Skin of body (tissue), 2 donors: Measurements from ENCODE around the gene TRUB1. TPM values are rescaled to one million over a fixed set of nuclear protein-coding genes. Genes with fewer than 3 reads are reported as not detected.

Experiments used
- DNase-seq: peaks from one replicate; lab custom pipeline; 2025; lab: John Stamatoyannopoulos, UW
- total RNA-seq: library from RNA; depleted of rRNA; stranded (reverse); fragments of >200 nt; gene quantifications from one replicate; pipeline ENCODE4 v1.2.3, GENCODE V29; 2014

Gene TRUB1
- total RNA-seq, 1 donor from 2014 or later = 21.1 TPM

DNA sequence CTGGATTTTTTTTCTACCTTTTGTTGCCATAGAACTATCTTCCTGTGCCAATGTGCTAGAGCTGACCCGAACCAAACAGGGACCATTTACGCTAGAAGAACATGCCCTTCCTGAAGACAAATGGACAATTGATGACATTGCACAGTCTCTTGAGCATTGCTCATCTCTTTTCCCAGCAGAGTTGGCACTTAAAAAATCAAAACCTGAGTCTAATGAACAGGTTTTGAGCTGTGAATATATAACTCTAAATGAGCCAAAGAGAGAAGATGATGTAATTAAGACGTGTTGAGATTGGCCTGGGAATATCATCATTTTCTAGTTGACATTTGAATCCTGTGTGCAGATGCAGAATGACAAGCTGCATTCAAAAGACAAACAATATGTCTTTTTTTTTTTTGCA lies 37.1 kb downstream of the TRUB1 start:
- DNase-seq = no peak

DNA sequence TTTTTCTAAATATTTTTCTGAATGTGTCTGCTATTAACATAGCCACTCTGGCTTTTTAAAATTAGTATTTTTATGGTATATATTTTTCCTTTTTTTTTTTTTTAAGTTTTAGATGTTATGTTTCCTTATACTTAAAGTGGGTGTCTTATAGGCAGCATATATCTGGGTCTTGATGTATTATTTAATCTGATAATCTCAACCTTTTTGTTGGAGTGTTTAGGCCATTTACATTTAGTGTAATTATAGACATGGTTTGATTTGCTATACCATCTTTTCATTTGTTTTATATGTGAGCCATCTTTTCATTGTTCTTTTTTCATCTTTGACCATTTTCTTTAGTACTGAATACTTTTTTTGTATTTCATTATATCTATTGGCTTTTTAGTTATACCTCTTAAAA lies 45.0 kb downstream of the TRUB1 start:
- DNase-seq = no peak

DNA sequence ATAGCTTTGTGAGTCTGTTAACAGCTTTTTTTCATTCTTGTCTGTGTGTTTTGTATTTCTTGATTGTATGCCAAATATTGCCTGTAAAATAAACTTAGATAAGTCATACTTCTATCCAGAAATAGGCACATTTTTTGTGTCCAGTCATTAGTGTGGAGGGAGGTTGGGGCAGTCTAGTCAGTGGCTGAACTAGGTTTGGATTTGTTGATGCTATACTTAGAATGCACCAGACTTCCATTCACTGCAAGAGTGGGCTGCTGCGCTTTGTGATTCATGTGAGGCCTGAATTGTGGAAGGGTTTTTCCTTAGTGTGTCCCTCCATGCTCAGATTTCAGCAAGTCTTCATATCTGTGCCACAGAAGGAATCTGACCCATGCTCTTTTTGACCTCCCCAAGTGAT lies 50.0 kb downstream of the TRUB1 start:
- no peak for DNase-seq

DNA sequence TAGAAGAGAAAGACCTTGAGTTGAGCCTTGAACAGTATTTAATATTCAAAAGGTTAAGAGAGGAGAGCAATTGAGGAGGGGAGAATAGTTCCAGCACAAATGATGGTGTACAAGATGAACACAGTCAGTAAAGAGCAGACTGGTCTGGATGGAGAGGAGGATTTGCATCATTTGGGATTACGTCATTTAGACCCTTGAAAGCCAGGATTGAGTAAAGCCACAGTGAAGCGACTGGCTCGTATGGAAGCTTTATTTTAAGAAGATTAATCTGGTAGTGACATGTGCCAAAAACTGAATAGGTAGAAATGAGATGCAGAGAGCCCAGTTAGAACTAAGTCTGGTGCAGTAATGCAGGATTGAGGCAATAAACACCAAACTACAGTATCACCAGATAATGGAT lies 52.6 kb downstream of the TRUB1 start:
- DNase-seq = no peak

DNA sequence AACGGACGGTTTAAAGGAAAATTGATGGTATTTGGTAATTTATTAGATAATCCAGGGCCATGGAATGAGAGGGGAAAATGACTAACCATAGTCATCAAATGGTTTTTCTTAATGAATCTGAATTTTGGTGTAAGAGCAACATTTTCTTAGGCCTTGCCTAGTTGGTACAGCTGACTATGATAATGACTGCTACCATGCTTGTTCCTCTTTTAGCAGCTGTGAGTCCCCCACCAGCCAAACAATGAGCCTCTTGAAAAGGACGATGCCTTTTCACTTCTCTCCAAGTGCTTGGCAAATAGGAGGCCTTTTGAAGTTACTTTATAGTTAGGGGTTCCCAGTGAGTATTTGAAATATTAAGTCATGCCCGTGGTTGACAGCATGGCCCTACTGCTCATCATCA lies 53.0 kb downstream of the TRUB1 start:
- DNase-seq = no peak

DNA sequence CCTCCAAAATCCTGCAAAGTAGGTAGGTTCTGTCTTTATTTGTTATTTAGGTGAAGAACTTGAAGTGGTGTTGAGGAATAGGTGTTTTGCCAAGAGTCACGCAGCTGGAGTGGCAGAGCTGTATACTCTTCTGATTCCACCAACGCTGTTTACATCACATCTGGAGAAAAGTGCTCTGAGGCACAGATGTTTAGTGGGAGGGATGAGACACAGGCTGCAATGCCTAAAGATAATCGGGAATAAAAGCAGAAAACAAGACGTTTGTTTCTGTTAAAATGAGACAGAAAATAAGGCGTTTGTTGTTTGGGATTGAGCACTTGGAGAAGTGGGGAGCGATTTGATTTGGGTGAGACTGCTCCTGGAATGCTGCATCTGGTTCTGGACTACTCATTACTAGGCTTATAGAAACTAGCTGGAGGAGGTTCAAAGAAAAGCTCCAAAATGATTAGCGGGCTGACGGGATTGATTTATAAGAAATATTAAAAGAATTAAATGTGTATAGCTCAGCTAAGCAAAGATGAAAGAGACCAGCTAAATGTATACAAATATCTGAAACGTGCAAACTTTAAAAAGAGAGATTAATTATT lies 54.3 kb downstream of the TRUB1 start:
- DNase-seq = no peak

DNA sequence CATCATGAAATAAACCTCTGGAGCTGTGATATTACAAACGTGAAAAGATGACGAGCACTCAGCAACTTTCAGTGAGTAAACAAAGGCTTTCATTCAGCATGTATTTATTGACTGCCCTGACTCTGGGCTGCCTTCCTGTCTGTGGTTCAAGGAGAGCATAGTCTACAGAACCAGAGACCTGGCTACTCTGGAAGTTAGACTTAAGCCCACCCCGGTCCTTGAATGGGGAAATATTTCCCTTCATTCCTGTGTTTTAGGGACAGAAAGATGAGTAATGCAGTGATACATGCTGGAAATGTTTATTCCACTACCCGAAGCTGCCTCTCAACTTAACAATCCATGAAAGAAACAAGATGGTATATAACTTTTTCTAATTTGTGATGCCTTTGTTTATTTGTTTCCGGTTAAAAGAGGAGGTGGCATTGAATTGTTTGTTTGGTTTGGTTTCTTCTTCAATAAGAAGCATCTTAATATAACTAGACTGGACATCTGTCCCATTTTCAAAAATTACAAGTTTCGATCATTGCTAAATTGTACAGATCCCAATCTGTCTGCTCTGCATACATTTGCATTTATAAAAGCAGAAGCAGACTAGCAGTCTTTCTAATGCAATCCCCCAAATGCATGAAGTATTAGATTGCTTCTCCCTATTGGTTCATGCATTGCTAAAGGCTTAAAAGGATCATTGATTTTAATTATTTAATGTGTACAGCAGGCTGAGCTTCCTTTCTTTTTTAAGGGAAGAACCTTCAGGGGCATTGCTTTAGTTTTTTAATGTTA lies 57.7 kb downstream of the TRUB1 start:
- no peak for DNase-seq

DNA sequence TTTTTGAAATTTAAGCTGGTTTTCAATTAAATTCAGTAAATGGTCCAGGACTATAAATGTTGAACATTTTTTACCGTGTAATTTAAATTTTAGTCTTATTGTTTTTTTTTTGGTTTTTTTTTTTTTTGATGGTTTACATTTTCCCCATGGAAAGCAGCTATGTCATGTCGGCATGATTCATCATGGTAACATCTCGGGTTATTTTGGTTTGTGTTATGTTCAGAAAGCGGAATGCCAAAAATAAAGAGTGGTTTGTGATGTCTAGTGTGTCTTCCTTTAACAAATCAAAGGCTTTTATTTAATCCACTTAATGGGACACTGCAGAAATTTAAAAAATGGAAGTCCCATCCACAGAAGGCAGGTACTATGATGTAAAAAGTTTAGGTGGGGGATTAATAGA lies 58.5 kb downstream of the TRUB1 start:
- DNase-seq = no peak

DNA sequence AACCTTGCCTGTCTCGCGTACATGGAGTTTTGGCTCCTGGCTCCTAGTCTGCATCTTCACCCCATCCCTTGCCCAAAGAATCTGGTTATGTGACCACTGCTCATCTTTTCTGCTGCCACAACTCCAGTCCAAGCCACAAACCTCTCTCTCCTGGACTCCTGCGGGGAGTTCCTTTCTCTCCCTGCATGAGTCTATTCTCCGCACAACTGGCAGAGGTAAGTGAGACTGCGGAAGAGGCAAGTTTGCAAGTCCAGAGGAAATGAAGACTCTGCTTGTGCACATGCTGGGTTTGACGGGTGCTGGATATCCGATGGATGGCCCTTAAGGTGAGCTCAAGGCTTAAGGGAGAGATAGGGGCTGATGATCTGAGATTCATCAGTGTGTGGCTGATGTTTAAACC lies 61.0 kb downstream of the TRUB1 start:
- no peak for DNase-seq

DNA sequence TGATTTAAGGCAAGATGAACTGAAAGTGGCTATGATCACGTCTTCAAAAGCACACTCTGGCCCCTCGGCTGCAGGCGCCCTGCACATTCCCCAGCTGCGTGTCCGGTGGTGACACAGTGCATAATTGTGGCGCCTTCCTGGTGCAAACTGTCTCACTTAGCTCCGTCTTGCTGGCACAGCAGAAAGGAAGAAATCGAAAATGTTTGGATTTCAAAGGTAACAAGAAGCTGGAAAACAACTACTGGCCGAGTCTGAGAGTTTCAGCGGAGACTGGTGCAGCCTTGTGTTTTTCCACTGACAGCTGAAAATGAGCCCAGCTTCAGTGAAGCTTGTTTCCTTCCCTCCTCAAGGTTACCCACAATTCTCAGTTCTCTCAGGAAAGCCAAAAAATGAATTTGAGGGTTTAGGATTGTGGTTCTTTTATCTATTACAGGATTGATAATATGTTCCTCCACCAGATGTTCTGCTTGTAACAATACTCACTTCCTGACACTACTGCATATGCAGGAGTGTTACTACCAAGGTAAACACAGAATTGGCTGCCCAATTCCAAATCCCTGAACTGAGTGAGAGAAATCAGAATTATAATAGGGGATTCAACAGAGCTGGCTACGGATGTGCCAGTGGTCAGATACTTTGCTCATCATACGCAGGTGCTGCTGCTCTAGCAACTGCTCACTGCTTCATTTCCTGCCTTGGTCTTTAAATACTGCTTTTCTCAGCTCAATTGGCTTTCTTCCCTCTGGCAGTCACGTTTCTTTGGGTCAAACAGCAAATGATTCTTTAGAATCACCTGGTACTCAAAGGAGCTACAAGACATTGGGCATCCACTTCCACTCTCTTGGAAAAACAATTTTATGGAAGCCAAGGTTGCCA lies 63.7 kb downstream of the TRUB1 start:
- no peak for DNase-seq

DNA sequence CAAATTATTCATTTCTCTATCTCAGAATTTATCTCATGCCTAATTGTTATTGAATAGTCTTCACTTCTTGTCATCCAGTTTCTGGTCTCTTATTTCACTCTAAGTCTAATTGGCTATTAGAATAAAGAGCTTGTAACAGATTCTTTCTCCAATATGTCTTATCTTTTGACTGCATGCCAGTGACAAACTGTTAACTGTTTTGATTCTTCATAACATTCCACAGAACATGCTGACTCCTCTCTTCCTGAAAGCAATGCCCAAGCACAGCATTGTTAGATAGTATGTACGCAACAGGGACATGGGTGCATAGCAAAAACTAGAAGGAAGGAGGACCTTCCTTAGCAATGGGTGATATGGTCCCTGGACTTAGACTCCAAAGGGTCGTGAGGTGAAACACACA lies 65.4 kb downstream of the TRUB1 start:
- DNase-seq = no peak

DNA sequence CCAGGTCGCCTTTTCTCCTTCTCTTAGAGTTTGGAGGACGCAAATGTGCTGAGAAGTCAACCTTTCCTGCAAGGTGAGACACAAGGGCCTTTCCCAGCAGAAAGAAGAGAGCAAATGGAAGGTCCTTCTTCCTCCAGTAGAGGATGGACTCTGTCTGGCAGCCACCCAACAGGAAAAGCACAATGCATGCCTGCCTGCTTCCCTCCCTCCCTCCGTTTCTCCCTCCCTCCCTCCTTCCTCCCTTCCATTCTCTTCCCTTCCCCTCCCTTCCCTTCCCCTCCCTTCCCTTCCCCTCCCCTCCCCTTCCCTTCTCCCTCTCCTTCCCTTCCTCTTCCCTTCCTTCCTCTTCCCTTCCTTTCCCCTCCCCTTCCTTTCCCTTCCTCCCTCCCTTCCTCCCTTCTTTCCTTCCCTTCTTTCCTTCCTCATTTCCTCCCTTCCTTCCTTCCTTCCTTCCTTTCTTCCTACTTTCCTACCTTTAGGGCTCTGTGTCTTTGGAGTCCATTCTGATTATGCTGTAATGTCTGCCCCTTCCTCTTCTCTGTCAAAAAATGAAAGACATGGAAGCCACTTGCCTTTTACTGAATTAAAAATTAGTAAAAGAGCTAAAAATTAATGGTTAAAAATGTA lies 66.4 kb downstream of the TRUB1 start:
- no peak for DNase-seq

DNA sequence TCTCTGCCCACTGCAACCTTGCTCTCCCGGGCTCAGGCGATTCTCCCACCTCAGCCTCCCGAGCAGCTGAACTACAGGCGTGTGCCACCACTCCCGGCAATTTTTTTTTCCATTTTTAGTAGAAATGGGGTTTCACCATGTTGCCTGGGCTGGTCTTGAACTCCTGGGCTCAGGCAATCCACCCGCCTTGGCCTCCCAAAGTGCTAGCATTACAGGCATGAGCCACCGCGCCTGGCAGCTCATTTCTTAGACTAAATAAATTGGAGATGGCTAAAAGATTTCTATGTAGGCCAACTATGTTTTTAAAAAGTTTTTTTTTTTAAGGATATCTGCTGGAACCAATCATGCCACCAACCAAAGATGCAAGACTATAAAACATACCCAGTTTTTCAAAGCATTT lies 67.8 kb downstream of the TRUB1 start:
- no peak for DNase-seq

DNA sequence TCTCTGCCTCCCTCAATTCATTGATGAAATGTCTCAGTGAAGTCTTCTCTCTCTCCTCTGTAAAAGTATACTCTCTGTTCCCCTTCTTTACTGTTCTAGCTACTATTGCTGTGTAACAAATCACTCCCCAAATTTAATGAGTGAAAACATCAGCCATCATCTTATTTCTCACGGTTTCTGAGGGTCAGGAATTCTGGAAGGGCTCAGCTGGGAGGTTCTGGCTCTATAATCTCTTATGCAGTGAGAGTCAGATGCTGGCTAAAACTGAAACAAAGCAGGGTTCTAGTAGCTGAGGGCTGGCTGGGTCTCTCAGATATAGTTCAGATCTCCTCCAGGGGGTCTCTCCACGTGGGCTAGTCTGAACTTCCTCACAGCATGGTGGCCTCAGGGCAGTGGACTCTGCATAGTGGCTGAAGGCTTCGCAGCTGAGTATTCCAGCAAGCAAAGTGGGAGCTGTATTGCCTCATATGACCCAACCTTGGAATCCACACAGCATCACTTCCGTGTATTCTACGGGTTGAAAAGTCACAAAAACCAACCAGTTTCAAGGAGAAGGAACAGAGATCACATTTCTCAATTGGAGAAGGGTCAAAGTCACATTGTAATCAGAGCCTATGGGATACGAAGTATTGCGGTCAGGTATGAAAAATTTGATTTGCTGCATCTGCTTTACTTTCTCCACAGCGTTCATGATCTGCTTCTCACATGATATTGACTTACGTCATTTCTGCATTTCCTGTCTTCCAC lies 80.4 kb downstream of the TRUB1 start:
- no peak for DNase-seq

DNA sequence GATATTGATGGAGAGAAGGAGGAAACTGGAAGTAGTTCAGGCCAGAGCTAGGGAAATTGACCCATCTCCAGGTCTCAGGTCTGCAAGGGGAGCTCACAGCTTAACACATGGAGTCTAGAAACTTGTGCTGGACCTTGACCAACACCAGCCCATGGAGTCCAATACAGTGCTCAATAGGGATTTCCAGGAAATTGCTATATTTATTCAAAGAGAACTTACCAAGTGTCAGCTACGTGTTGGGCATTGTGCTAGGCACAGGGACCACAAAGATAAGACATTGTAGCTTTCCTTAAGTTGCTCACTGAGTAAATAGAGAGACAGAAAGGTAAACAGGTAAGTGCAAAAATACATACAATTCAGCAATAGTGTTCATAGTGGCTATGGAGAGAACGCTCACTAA lies 82.5 kb downstream of the TRUB1 start:
- DNase-seq = no peak

DNA sequence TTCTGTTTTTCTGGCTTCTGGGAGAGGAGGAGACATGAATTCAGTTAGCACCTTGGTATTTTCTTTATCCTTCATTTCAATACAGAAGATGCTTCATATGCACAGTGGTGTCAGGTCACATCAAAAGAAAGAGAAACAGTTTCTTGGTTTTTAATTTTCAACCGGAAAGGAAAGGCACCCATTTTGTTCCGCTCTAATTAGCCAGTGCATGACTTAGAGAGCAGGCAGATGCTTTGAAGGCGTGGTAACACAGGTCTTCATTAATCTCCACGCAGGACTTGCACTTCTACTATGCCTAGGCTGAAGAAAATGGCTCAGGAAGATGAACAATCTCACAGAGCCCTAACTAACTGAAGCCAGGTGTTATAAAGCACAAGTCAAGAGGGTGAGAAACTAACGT lies 84.7 kb downstream of the TRUB1 start:
- no peak for DNase-seq

DNA sequence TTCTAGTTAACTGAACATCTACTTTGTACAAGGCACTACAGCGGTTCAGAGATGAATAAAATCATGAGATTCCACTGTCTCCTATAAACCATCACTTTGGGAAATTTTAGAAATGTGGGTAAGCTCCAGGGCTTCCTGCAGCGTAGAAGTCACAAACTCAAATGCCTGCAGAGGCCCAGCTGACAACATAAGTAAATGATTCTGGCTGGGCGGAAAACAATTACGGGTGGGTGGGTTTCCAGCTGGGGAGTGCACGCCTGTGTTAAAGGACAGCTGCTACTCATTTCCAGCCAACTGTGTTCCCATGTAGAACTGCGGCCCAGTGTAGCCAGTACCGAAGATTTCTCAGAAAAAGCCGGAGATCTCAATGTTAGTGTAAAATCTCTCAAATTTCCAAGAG lies 85.7 kb downstream of the TRUB1 start:
- DNase-seq = peak; percentile 25

DNA sequence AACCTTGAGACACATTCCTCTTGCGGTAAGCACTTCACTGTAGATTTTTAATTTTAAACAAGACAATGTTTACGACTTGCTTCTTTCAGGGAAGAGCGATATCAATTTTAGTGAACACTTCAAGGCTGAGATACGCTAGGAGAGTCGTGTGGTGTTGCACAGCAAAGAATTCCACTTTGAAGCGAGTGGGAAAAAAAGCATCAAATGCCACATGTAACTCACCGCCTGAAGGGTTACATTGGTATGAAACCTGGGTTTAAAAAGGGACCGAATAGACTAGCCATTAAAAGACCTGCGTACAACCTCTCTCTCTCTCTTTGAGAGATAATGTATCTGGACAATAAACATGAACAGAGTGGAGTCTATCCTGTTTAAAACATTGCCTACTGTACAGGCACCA lies 86.4 kb downstream of the TRUB1 start:
- no peak for DNase-seq

DNA sequence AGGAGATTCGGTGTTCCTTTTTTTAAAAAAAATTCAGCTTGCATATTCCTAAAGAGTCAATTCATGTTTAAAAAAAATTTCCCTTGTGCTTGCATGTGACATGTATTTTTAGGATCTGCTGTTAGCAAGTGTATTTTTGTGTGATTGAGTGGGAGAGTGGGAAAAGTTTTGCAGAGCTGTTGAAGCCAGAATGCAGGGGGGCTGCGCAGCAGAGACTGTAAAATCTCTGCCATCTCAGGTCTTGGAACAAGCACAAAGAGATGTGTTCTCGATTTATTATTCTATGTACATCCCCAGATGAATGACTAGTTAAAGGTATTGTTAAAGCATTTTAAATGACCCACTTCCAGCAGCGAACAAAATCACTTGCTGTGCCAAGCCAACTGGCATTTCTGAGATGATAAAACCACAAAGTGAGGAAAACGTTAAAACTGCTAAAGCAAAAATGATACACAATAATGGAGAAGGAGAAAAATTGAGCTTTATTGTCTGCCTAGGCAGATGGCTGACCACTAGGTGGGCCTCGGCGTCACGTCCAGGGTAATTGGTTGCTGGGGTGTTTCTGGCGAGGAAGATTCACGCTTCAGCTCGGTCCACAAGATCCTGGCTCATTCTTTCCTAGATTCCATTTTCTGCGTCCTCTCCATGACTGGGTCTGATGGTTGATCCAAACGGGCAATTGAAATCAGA lies 88.2 kb downstream of the TRUB1 start:
- no peak for DNase-seq

DNA sequence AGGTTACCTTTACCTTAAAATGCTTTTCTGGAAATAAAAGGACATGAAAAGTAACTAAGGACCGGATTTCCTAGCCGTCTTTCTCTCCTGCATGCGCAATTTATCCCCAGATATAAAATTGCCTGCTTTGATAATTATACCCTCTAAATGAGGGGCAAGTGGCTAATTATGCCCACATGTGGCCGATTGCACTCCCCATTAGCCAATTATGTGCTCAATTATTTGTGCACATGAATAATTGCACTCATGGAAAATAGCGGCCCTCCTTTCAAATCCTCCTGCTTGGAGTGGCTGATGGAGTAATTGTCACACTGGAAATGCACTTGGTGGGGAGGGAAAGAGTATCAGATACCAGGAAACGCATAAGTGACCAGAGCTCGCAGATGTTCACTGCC lies 88.7 kb downstream of the TRUB1 start:
- no peak for DNase-seq
